Activated CD8-positive, alpha-beta memory T cell treated with anti-CD3 and anti-CD28 coated beads for 36 hours (primary cell): ENCODE results near the gene MACROD2. TPM values are rescaled to one million over a fixed set of nuclear protein-coding genes. Genes with fewer than 3 reads are reported as not detected.

Experiments used
- CTCF ChIA-PET: fragments of 350-600 bp; sonication (Branson Sonifier 250); formaldehyde crosslinking; loops from one replicate; lab custom pipeline; 2021; ENCODE audit warnings: antibody characterized with exemption; lab: Charles Lee
- POLR2A ChIA-PET: fragments of 350-600 bp; sonication (Branson Sonifier 250); formaldehyde crosslinking; loops from one replicate; lab custom pipeline; 2021; ENCODE audit warnings: antibody characterized with exemption; lab: Charles Lee
- total RNA-seq, 2 experiments: library from RNA; stranded (reverse); gene quantifications; one replicate each; pipeline ENCODE4 v1.2.3, GENCODE V29; 2021

The MACROD2 gene
- total RNA-seq, 2 experiments from 2014 or later: not detected

DNA sequence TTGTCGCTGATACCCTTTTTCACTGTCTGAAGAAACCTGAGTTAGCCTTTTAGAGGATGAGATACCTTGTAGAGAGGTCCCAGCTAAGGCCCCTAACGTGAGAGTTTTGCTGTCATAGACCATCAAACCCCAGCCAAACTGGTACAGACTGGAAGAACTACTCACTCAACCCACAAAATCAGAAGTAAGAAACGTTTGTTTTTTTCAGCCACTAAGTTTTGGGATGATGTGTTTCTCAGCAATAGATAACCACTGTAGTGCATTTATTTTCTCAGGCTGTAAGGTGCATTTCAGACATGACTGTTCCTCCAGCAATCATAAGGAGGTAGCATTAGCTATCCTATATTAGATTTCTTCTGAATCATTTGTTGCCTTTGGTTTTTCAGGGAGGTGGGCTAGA, 749.4 kb downstream of the MACROD2 start:
- POLR2A ChIA-PET: no interaction called here
- CTCF ChIA-PET: no interaction called here

DNA sequence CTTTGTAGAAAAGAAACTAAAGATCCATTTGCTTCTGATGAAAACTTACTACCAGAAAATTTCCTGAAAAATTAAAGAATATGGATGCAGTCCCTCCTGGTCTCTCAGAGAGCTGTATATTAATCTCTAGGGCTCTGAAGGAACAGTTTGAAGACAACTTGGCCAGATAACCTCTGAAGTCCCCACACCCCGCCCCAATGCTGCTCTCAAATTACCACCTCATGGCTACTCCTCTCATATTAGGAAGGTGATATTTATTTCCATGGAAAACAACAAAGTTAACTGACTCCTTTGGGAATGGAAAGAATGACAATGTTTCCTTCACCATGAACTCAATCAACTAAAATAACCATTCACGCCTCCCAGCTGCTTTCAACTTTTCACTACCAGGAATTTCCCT, 750.5 kb downstream of the MACROD2 start:
- ChIA-PET CTCF (no interaction called here), POLR2A (no interaction called here)

- ChIA-PET CTCF (interaction anchor here (0.6 kb wide), 1 partner anchor 7 kb away, joined by 3 read pairs; no protein-coding TSS in a partner anchor), POLR2A (no interaction called here)
Observed at GRCh38 chr20:14751191-14751590, 755.9 kb downstream of the MACROD2 start.

DNA sequence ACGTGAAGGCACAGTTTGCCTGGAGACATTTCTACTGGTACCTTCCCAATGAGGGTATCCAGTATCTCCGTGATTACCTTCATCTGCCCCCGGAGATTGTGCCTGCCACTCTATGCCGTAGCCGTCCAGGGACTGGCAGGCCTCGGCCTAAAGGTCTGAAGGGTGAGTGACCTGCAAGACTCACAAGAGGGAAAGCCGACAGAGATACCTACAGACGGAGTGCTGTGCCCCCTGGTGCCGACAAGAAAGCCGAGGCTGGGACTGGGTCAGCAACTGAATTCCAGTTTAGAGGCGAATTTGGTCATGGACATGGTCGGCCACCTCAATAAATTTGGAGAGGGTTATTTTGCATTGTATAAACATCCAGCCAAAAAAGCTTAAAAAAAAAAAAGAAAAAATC, 762.4 kb downstream of the MACROD2 start:
- CTCF ChIA-PET: no interaction called here
- POLR2A ChIA-PET: no interaction called here

GRCh38 chr20:14758356-14758755, 763.0 kb downstream of the MACROD2 start:
- ChIA-PET CTCF (no interaction called here), POLR2A (no interaction called here)

- CTCF ChIA-PET: no interaction called here
- POLR2A ChIA-PET: no interaction called here
Observed at GRCh38 chr20:14759979-14760378, 764.7 kb downstream of the MACROD2 start.

- POLR2A ChIA-PET: no interaction called here
Observed at GRCh38 chr20:14761903-14762302, 766.6 kb downstream of the MACROD2 start.

DNA sequence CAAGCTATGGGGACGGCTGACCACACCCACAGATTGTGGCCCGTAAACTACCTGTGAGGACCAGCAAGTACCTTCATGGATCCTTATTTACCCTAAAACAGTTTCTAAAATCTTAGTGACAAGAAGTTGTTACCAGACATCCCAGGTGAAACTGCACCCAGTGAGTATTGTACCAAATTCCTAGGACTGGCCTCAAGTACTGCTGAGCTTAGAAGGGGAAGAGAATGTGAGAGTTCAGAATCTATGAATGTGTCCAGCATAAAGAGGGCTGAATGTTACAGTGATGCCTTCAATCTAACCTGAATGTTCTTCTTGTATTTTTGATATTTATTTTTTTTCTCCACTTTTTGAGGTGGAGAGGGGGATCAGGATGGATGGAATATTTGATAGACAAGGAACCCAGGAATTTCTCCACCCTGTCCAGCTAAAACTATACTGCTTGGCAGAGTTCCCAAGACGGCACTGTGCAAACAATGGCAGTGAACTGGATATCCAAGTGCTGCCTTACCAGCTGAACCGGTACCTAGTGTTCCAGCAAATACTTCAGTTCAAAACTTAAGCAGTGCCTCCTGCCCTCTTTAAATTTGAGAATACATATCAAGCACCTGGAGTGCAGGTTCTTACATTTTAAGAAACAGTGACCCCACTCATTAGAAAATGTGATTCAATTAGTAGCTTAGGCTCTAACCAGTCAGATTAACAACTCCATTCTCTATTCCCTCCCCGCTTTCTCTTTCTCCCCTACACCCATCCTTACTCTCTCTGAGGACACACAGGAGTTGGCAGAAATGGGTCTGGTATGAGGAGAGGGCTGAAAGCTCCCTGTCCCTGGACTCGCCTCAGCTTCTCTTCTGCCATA, 769.4 kb downstream of the MACROD2 start:
- CTCF ChIA-PET: interaction anchor here (0.6 kb wide), 1 partner anchor 71 kb away, joined by 3 read pairs; no protein-coding TSS in a partner anchor

More at GRCh38 chr20:14761903-14762302, 766.6 kb downstream of the MACROD2 start:
- CTCF ChIA-PET: no interaction called here

GRCh38 chr20:14765370-14765701, 770.0 kb downstream of the MACROD2 start:
- ChIA-PET CTCF (interaction anchor here (0.6 kb wide), 1 partner anchor 70 kb away, joined by 3 read pairs; no protein-coding TSS in a partner anchor), POLR2A (no interaction called here)

More for the DNA sequence above, 769.4 kb downstream of the MACROD2 start:
- POLR2A ChIA-PET: no interaction called here

DNA sequence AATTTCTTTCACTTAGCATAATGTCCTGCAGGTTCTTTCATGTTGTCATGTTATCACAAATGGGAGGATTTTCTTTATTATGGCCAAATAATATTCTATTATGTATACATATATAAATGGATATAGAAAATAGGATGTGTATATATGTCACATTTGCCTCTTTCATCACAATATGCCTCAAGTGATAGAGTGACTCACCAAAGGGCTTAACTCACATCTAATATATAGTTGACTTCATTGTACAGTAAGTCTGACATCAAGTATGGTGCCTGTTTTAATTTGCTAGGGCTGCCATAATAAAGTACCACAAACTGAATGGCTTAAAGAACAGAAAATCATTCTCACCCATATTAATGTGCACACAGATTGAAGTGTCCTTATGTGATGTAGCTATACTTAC, 778.2 kb downstream of the MACROD2 start:
- ChIA-PET POLR2A (no interaction called here), CTCF (no interaction called here)

- ChIA-PET CTCF (no interaction called here), POLR2A (no interaction called here)
Observed at GRCh38 chr20:14775778-14776177, 780.5 kb downstream of the MACROD2 start.

DNA sequence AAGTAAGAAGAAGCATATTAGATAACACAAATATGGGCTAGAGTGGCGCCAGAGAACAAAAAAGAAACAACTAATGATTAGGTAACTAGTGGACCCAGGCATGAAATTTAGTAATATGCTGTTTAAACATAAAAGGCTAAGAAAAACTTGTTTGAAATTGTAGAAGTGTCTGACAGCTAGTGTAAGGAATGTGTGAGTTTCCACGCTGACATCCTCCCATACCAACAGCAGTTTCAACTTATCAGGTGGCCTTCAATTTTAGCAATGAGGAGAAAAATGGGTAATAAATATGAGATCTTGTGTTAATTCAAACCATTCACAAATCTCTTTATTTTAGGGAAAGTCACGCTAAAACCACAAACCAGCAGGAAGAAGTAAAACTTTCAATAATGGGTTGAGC, 782.3 kb downstream of the MACROD2 start:
- POLR2A ChIA-PET: no interaction called here
- CTCF ChIA-PET: no interaction called here

- CTCF ChIA-PET: no interaction called here
- POLR2A ChIA-PET: no interaction called here
Observed at GRCh38 chr20:14778096-14778495, 782.8 kb downstream of the MACROD2 start.

- CTCF ChIA-PET: no interaction called here
Observed at GRCh38 chr20:14778875-14779274, 783.6 kb downstream of the MACROD2 start.

DNA sequence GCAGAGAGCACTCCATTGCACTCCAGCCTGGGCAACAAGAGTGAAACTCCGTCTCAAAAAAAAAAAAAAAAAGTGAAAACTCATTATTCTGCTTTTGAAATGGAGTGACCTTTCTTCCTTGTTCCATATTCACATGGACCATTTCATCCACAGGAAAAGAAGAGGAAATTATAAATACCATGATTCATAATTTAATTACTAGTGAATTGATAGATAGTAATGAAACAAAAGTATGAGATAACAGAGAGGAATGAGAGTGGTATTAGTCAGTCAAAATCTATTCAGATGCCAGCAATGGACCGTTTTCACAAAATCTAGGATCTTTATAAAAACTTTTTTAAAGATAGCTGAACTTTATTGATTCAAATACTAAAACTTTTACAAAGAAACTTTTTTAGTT, 785.2 kb downstream of the MACROD2 start:
- ChIA-PET CTCF (no interaction called here), POLR2A (no interaction called here)

More at GRCh38 chr20:14778875-14779274, 783.6 kb downstream of the MACROD2 start:
- POLR2A ChIA-PET: no interaction called here

GRCh38 chr20:14782731-14783130, 787.4 kb downstream of the MACROD2 start:
- ChIA-PET POLR2A (no interaction called here), CTCF (no interaction called here)

GRCh38 chr20:14783766-14784165, 788.5 kb downstream of the MACROD2 start:
- POLR2A ChIA-PET: no interaction called here
- CTCF ChIA-PET: no interaction called here

GRCh38 chr20:14785065-14785743, 789.9 kb downstream of the MACROD2 start:
- ChIA-PET CTCF (no interaction called here), POLR2A (no interaction called here)

DNA sequence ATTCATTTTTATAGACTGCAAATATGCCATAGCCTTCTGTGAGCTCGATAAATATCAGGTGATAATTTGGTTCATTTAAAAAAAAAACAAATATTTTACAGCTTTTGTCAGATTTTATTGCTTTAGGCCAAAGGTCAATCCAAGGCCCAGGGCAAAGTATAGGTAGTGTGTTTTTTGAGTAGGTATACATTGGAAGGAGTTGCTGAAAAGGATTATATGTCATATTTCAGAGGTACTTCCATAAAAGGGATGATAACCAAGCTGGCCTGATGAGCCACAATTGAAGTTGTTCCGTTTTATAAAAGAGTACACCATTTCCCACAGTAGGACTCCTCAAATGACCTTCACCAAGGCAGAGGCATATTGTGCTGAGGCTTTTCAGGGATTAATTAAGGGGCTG, 794.9 kb downstream of the MACROD2 start:
- POLR2A ChIA-PET: no interaction called here
- CTCF ChIA-PET: no interaction called here

DNA sequence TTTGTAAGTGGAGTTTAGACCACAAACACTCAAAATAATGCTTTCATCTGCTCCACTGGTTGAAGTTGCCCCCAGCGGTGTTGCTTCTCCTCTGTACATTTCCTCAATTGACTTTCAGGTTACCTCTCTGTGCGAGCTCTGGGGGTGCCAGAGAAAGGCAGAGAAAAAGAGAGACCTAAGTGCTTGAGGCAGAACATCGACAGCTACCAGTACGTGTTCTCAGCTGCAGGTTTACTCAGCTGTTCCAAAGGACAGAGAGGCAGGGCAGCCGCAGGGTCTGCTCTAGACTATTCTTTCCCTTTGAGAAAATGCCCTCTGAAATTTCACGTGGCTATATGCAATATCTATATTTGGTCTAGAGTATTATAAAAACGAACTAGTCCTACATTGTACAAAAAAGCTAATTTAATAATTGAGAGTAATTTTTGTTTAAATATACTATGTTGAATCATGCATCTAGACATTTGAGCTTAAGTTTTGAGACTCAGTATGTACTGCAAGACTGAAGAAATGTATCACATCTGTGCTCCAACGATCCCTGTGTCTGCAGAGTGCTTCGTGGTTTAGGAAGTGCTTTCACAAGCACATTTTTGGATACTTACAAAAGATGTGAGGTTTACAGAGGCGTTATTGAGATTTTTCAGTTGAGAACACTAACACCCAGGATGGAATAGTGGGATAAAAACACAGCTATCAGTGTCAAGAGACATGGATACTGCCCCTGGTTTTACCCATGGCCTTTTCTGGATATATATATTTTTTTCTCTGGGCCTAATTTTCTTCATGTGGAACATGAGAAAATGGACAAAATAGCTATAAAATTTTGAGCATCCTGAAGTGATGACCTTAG, 795.7 kb downstream of the MACROD2 start:
- POLR2A ChIA-PET: no interaction called here
- CTCF ChIA-PET: no interaction called here
